HEK293 (cell line): Measurements from ENCODE around the gene PDE10A.

ENCODE experiments used
- BCL11A ChIP-seq: fragments of 450-650 bp; formaldehyde crosslinking; IDR thresholded peaks from 2 replicates; pipeline ENCODE4 v1.5.1; 2016; ENCODE audit warnings: low read depth, missing biosample characterization, missing genetic modification characterization
- EGR2 ChIP-seq: fragments of 450-650 bp; formaldehyde crosslinking; IDR thresholded peaks from 2 replicates; pipeline ENCODE4 v1.5.1; 2016; ENCODE audit warnings: low read depth, missing biosample characterization, missing genetic modification characterization
- GLI4 ChIP-seq: fragments of 450-650 bp; formaldehyde crosslinking; IDR thresholded peaks from 2 replicates; pipeline ENCODE4 v1.5.1; 2016; ENCODE audit warnings: missing biosample characterization, missing genetic modification characterization
- HOXD13 ChIP-seq: sonication (generic); formaldehyde crosslinking; IDR thresholded peaks from 2 replicates; pipeline ENCODE4 v1.8.0; 2022; ENCODE audit warnings: missing genetic modification reagents, borderline replicate concordance
- KLF7 ChIP-seq: fragments of 450-650 bp; formaldehyde crosslinking; IDR thresholded peaks from 2 replicates; pipeline ENCODE4 v1.5.1; 2016; ENCODE audit warnings: missing biosample characterization, missing genetic modification characterization, borderline replicate concordance
- MZF1 ChIP-seq: fragments of 450-650 bp; formaldehyde crosslinking; IDR thresholded peaks from 2 replicates; pipeline ENCODE4 v1.5.1; 2017; ENCODE audit warnings: missing biosample characterization, missing genetic modification characterization, borderline replicate concordance
- OVOL3 ChIP-seq: fragments of 450-650 bp; formaldehyde crosslinking; IDR thresholded peaks from 2 replicates; pipeline ENCODE4 v1.5.1; 2016; ENCODE audit warnings: missing biosample characterization, missing genetic modification characterization
- PRDM1 ChIP-seq: fragments of 450-650 bp; formaldehyde crosslinking; IDR thresholded peaks from 2 replicates; pipeline ENCODE4; 2016; ENCODE audit warnings: missing biosample characterization, missing genetic modification characterization
- SCRT2 ChIP-seq: fragments of 450-650 bp; formaldehyde crosslinking; IDR thresholded peaks from 2 replicates; pipeline ENCODE4 v1.5.1; 2016; ENCODE audit warnings: missing biosample characterization, missing genetic modification characterization
- SP2 ChIP-seq: fragments of 450-650 bp; formaldehyde crosslinking; IDR thresholded peaks from 2 replicates; pipeline ENCODE4 v1.5.1; 2016; ENCODE audit warnings: missing biosample characterization, missing genetic modification characterization
- ZBTB21 ChIP-seq: fragments of 450-650 bp; formaldehyde crosslinking; IDR thresholded peaks from 2 replicates; pipeline ENCODE4 v1.5.1; 2017; ENCODE audit warnings: missing biosample characterization, missing genetic modification characterization
- ZEB2 ChIP-seq: fragments of 450-650 bp; formaldehyde crosslinking; IDR thresholded peaks from 2 replicates; pipeline ENCODE4 v1.5.1; 2016; ENCODE audit warnings: missing biosample characterization, missing genetic modification characterization
- ZFP3 ChIP-seq: fragments of 450-650 bp; formaldehyde crosslinking; IDR thresholded peaks from 2 replicates; pipeline ENCODE4 v1.5.1; 2016; ENCODE audit warnings: low read depth, missing biosample characterization, missing genetic modification characterization
- ZFP69B ChIP-seq: fragments of 450-650 bp; formaldehyde crosslinking; IDR thresholded peaks from 2 replicates; pipeline ENCODE4 v1.5.1; 2016; ENCODE audit warnings: missing biosample characterization, missing genetic modification characterization
- ZNF121 ChIP-seq: fragments of 450-650 bp; formaldehyde crosslinking; IDR thresholded peaks from 2 replicates; pipeline ENCODE4 v1.5.1; 2016; ENCODE audit warnings: missing biosample characterization, missing genetic modification characterization
- ZNF157 ChIP-seq: fragments of 450-650 bp; formaldehyde crosslinking; IDR thresholded peaks from 2 replicates; pipeline ENCODE4 v1.5.1; 2016; ENCODE audit warnings: missing biosample characterization, missing genetic modification characterization
- ZNF202 ChIP-seq: fragments of 450-650 bp; formaldehyde crosslinking; IDR thresholded peaks from 2 replicates; pipeline ENCODE4 v1.5.1; 2016; ENCODE audit warnings: missing biosample characterization, missing genetic modification characterization, borderline replicate concordance
- ZNF211 ChIP-seq: fragments of 450-650 bp; formaldehyde crosslinking; IDR thresholded peaks from 2 replicates; pipeline ENCODE4 v1.5.1; 2016; ENCODE audit warnings: low read depth, missing biosample characterization, missing genetic modification characterization
- ZNF214 ChIP-seq: fragments of 450-650 bp; formaldehyde crosslinking; IDR thresholded peaks from 2 replicates; pipeline ENCODE4 v1.5.1; 2017; ENCODE audit warnings: missing biosample characterization, mild to moderate bottlenecking, missing genetic modification characterization, borderline replicate concordance
- ZNF221 ChIP-seq: fragments of 450-650 bp; formaldehyde crosslinking; IDR thresholded peaks from 2 replicates; pipeline ENCODE4 v1.5.1; 2017; ENCODE audit warnings: missing biosample characterization, missing genetic modification characterization, borderline replicate concordance
- ZNF311 ChIP-seq: fragments of 450-650 bp; formaldehyde crosslinking; IDR thresholded peaks from 2 replicates; pipeline ENCODE4 v1.5.1; 2017; ENCODE audit warnings: missing biosample characterization, missing genetic modification characterization, borderline replicate concordance
- ZNF362 ChIP-seq: fragments of 450-650 bp; formaldehyde crosslinking; IDR thresholded peaks from 2 replicates; pipeline ENCODE4 v1.5.1; 2016; ENCODE audit warnings: missing biosample characterization, missing genetic modification characterization
- ZNF391 ChIP-seq: fragments of 450-650 bp; formaldehyde crosslinking; IDR thresholded peaks from 2 replicates; pipeline ENCODE4 v1.5.1; 2016; ENCODE audit warnings: low read depth, missing biosample characterization, missing genetic modification characterization, borderline replicate concordance
- ZNF416 ChIP-seq: fragments of 450-650 bp; formaldehyde crosslinking; IDR thresholded peaks from 2 replicates; pipeline ENCODE4 v1.5.1; 2016; ENCODE audit warnings: missing biosample characterization, missing genetic modification characterization
- ZNF510 ChIP-seq: fragments of 450-650 bp; formaldehyde crosslinking; IDR thresholded peaks from 2 replicates; pipeline ENCODE4 v1.5.1; 2018; ENCODE audit warnings: mild to moderate bottlenecking, missing genetic modification characterization, missing biosample characterization; ENCODE audit not compliant: insufficient replicate concordance
- ZNF529 ChIP-seq: fragments of 450-650 bp; formaldehyde crosslinking; IDR thresholded peaks from 2 replicates; pipeline ENCODE4 v1.5.1; 2017; ENCODE audit warnings: missing genetic modification characterization, missing biosample characterization; ENCODE audit not compliant: insufficient replicate concordance
- ZNF544 ChIP-seq: fragments of 450-650 bp; formaldehyde crosslinking; IDR thresholded peaks from 2 replicates; pipeline ENCODE4 v1.5.0; 2017; ENCODE audit warnings: missing biosample characterization, missing genetic modification characterization
- ZNF560 ChIP-seq: fragments of 450-650 bp; formaldehyde crosslinking; IDR thresholded peaks from 2 replicates; pipeline ENCODE4 v1.5.1; 2017; ENCODE audit warnings: missing biosample characterization, missing genetic modification characterization, borderline replicate concordance
- ZNF621 ChIP-seq: fragments of 450-650 bp; formaldehyde crosslinking; IDR thresholded peaks from 2 replicates; pipeline ENCODE4 v1.5.1; 2017; ENCODE audit warnings: missing biosample characterization, missing genetic modification characterization
- ZNF624 ChIP-seq: fragments of 450-650 bp; formaldehyde crosslinking; IDR thresholded peaks from 2 replicates; pipeline ENCODE4 v1.5.1; 2017; ENCODE audit warnings: missing biosample characterization, missing genetic modification characterization
- ZNF654 ChIP-seq: fragments of 450-650 bp; formaldehyde crosslinking; IDR thresholded peaks from 2 replicates; pipeline ENCODE4 v1.5.1; 2016; ENCODE audit warnings: low read depth, missing biosample characterization, missing genetic modification characterization
- ZNF658 ChIP-seq: fragments of 450-650 bp; formaldehyde crosslinking; IDR thresholded peaks from 2 replicates; pipeline ENCODE4; 2016; ENCODE audit warnings: missing biosample characterization, missing genetic modification characterization
- ZNF677 ChIP-seq: fragments of 450-650 bp; IDR thresholded peaks from 2 replicates; pipeline ENCODE4 v1.5.0; 2018; ENCODE audit warnings: missing biosample characterization, mild to moderate bottlenecking, missing genetic modification characterization, moderate library complexity
- ZNF707 ChIP-seq: fragments of 450-650 bp; formaldehyde crosslinking; IDR thresholded peaks from 2 replicates; pipeline ENCODE4 v1.5.1; 2016; ENCODE audit warnings: missing biosample characterization, missing genetic modification characterization
- ZNF792 ChIP-seq: fragments of 450-650 bp; formaldehyde crosslinking; IDR thresholded peaks from 2 replicates; pipeline ENCODE4 v1.5.1; 2016; ENCODE audit warnings: missing biosample characterization, missing genetic modification characterization
- ZSCAN23 ChIP-seq: fragments of 450-650 bp; formaldehyde crosslinking; IDR thresholded peaks from 2 replicates; pipeline ENCODE4 v1.5.1; 2016; ENCODE audit warnings: missing biosample characterization, missing genetic modification characterization
- TF ChIP-seq, protein P1 (sequence below): fragments of 450-650 bp; formaldehyde crosslinking; IDR thresholded peaks from 2 replicates; pipeline ENCODE4 v1.5.1; 2016; ENCODE audit warnings: missing biosample characterization, missing genetic modification characterization
- TF ChIP-seq, protein P2 (sequence below): fragments of 450-650 bp; formaldehyde crosslinking; IDR thresholded peaks from 2 replicates; pipeline ENCODE4 v1.5.1; 2016; ENCODE audit warnings: missing biosample characterization, missing genetic modification characterization

The PDE10A gene

DNA sequence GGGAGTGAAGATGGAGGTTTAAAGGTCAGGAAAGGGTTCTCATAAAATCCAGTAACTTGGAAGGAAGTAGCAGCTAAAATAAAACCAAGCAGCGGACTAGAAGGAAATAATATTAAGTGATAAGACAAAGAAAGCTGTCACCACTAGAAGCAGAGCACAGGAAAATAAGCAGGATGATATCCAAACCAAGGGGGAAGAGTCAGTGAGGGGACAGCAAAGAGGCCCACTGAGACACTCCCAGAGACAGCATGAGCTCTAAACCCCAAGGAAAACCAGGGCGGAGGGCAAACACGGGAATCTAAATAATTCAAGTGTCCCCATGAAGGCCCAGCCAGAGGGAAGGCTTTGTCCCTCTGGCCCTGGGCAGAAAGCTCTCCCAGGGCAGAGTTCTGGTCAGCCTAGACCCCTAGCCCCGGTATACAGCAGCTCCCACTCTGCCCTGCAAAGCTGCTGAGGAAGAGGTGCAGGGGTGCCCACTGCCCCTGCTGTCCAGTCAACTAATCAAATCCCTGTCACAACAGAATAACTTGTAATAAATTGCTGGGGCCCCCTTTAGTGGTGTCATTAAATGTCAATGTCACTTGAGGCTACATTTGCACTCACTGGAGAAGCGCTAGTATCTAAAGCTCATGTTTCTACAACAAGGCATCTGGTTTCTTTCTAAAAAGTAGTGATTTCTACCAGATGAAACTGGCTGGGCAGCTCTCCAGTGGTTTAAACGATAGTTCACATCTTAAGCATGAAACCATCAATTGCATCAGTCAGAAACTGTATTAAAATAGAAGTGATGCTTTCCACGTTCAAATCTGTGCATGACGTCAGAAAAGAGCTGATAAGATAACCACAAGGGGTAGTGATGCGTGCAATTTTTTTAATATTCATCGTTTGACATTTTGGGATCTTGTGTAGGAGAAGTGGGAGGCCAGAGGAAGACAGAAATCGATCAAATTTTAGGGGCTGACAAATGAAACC lies 13.6 kb downstream of the PDE10A start (continued):
- TF ChIP-seq ZNF362 (0 out of 2 replicates have a peak, but pooled peaks have one; percentile 25), HOXD13 (CRISPR knock-in tag) (no peak), PRDM1 (tag by site-specific recombination) (no peak), ZNF658 (no peak), ZFP3 (no peak), ZNF311 (tag by site-specific recombination) (no peak), MZF1 (tag by site-specific recombination) (no peak), ZSCAN23 (tag by site-specific recombination) (no peak), ZNF211 (tag by site-specific recombination) (no peak), ZNF654 (tag by site-specific recombination) (no peak), ZNF121 (tag by site-specific recombination) (no peak), ZNF544 (no peak), ZNF529 (tag by site-specific recombination) (no peak), ZBTB21 (tag by site-specific recombination) (peak; percentile 93), ZNF221 (no peak), ZNF510 (tag by site-specific recombination) (no peak), ZNF214 (no peak), OVOL3 (no peak), BCL11A (tag by site-specific recombination) (no peak), SCRT2 (tag by site-specific recombination) (no peak), GLI4 (tag by site-specific recombination) (no peak), KLF7 (no peak), ZNF792 (tag by site-specific recombination) (no peak), ZEB2 (tag by site-specific recombination) (peak; percentile 93), ZNF391 (no peak), SP2 (tag by site-specific recombination) (no peak), ZNF157 (tag by site-specific recombination) (no peak), ZNF202 (tag by site-specific recombination) (no peak), ZNF560 (tag by site-specific recombination) (no peak), EGR2 (tag by site-specific recombination) (no peak), ZFP69B (tag by site-specific recombination) (no peak), ZNF416 (tag by site-specific recombination) (no peak), ZNF707 (tag by site-specific recombination) (no peak), ZNF621 (tag by site-specific recombination) (no peak), ZNF677 (no peak), ZNF624 (tag by site-specific recombination) (no peak)
- TF ChIP-seq, protein P1, sequence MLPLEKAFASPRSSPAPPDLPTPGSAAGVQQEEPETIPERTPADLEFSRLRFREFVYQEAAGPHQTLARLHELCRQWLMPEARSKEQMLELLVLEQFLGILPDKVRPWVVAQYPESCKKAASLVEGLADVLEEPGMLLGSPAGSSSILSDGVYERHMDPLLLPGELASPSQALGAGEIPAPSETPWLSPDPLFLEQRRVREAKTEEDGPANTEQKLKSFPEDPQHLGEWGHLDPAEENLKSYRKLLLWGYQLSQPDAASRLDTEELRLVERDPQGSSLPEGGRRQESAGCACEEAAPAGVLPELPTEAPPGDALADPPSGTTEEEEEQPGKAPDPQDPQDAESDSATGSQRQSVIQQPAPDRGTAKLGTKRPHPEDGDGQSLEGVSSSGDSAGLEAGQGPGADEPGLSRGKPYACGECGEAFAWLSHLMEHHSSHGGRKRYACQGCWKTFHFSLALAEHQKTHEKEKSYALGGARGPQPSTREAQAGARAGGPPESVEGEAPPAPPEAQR (tag by site-specific recombination): no peak
- TF ChIP-seq, protein P2, sequence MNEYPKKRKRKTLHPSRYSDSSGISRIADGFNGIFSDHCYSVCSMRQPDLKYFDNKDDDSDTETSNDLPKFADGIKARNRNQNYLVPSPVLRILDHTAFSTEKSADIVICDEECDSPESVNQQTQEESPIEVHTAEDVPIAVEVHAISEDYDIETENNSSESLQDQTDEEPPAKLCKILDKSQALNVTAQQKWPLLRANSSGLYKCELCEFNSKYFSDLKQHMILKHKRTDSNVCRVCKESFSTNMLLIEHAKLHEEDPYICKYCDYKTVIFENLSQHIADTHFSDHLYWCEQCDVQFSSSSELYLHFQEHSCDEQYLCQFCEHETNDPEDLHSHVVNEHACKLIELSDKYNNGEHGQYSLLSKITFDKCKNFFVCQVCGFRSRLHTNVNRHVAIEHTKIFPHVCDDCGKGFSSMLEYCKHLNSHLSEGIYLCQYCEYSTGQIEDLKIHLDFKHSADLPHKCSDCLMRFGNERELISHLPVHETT (tag by site-specific recombination): no peak; the same call in 1 of the 2 replicates
